A549 treated with dexamethasone at 1 μM for 4 hours (cell line): ENCODE measurements around the gene GMPR. TPM values are rescaled to one million over a fixed set of nuclear protein-coding genes. Genes with fewer than 3 reads are reported as not detected.

Source experiments
- total RNA-seq: library from RNA; stranded (reverse); fragments of 200-300 nt; extraction: Qiagen RNA extraction; gene quantifications from 5 replicates; pipeline ENCODE4 v1.2.3, GENCODE V29; 2022

GMPR gene
- 3.5 to 5.4 TPM (median 4.4 TPM) in 5 replicates for total RNA-seq

GRCh38 chr6:16238057-16238962, at the start of gene GMPR:
Gene GMPR, plus strand, starts transcription at chr6:16238587. Its CDS starts 107 bp downstream, at chr6:16238694.

Other genes starting within 250 kb of the GMPR start
- 1.9 to 2.7 TPM (median 2.4 TPM) in 5 replicates for gene MYLIP, start 109.5 kb upstream of the GMPR start, total RNA-seq